Calu3 (cell line): ENCODE measurements around the gene TIRAP. TPM values are rescaled to one million over a fixed set of nuclear protein-coding genes. Genes with fewer than 3 reads are reported as not detected.
A peak's percentile ranks its signal among the peaks of the same experiment; 100 is the strongest.

ENCODE experiments used
- BruUV-seq: library from RNA; stranded (reverse); fragments of 400-500 nt; replicated peaks from 2 replicates; lab custom pipeline; 2021; lab: Mats Ljungman, UMichigan
- CTCF ChIA-PET: fragments of 300-600 bp; sonication (Branson Sonifier 250); formaldehyde crosslinking; loops from one replicate; lab custom pipeline; 2022; ENCODE audit warnings: antibody characterized with exemption; lab: Charles Lee
- DNase-seq: peaks from one replicate; pipeline ENCODE4 v3.0.0; 2022
- H3K27ac Mint-ChIP-seq: one replicate; pipeline ENCODE4 v1.8.0; 2022; ENCODE audit warnings: mixed read lengths; ENCODE audit not compliant: unreplicated experiment
- H3K27me3 Mint-ChIP-seq: one replicate; pipeline ENCODE4 v1.8.0; 2022; ENCODE audit warnings: mixed read lengths; ENCODE audit not compliant: unreplicated experiment
- H3K36me3 Mint-ChIP-seq: one replicate; pipeline ENCODE4 v1.8.0; 2022; ENCODE audit warnings: mild to moderate bottlenecking, moderate library complexity, mixed read lengths; ENCODE audit not compliant: insufficient read depth, unreplicated experiment
- H3K4me1 Mint-ChIP-seq: one replicate; pipeline ENCODE4 v1.8.0; 2022; ENCODE audit warnings: mild to moderate bottlenecking, low read depth, mixed read lengths; ENCODE audit not compliant: unreplicated experiment
- H3K4me3 Mint-ChIP-seq: one replicate; pipeline ENCODE4 v1.8.0; 2022; ENCODE audit warnings: mild to moderate bottlenecking, low read depth, moderate library complexity, mixed read lengths; ENCODE audit not compliant: unreplicated experiment
- H3K9me3 Mint-ChIP-seq: one replicate; pipeline ENCODE4 v1.8.0; 2022; ENCODE audit warnings: low read depth, mixed read lengths; ENCODE audit not compliant: unreplicated experiment
- intact Hi-C: fragments of 100-400 bp; cut with micrococcal nuclease; formaldehyde crosslinking; loops from one replicate; pipeline ENCODE4 v1.10.0; 2022; ENCODE audit not compliant: unreplicated experiment
- total RNA-seq: library from RNA; stranded (reverse); gene quantifications from 2 replicates; pipeline ENCODE4 v1.2.3, GENCODE V29; 2022
- TF ChIP-seq, protein P1 (sequence below): fragments of 200-600 bp; IDR thresholded peaks from one replicate; pipeline ENCODE4 v1.8.0; 2022; ENCODE audit warnings: antibody characterized with exemption; ENCODE audit not compliant: unreplicated experiment

The TIRAP gene
- total RNA-seq, 1 experiment from 2014 or later: 8.1 TPM

- CTCF ChIA-PET: interaction anchor here (0.7 to 1.0 kb wide), 2 partner anchors 9 to 161 kb away, joined by 3 to 4 read pairs; no protein-coding TSS in a partner anchor
- Mint-ChIP-seq H3K27ac (no peak overlapping the region), H3K4me3 (no peak overlapping the region), H3K36me3 (no peaks in the 10 kb centered on the region), H3K4me1 (peaks cover 12% of the 10 kb centered on the region), H3K9me3 (no peaks in the 10 kb centered on the region), H3K27me3 (no peaks in the 10 kb centered on the region)
- no TSS peak for BruUV-seq
- intact Hi-C loops: no loop called here
- TF ChIP-seq, protein P1, sequence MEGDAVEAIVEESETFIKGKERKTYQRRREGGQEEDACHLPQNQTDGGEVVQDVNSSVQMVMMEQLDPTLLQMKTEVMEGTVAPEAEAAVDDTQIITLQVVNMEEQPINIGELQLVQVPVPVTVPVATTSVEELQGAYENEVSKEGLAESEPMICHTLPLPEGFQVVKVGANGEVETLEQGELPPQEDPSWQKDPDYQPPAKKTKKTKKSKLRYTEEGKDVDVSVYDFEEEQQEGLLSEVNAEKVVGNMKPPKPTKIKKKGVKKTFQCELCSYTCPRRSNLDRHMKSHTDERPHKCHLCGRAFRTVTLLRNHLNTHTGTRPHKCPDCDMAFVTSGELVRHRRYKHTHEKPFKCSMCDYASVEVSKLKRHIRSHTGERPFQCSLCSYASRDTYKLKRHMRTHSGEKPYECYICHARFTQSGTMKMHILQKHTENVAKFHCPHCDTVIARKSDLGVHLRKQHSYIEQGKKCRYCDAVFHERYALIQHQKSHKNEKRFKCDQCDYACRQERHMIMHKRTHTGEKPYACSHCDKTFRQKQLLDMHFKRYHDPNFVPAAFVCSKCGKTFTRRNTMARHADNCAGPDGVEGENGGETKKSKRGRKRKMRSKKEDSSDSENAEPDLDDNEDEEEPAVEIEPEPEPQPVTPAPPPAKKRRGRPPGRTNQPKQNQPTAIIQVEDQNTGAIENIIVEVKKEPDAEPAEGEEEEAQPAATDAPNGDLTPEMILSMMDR: no peak
- no peak for DNase-seq
Observed at GRCh38 chr11:126319374-126319740, 36.5 kb downstream of the TIRAP start.

- H3K4me3 Mint-ChIP-seq: no peak overlapping the region
- H3K27me3 Mint-ChIP-seq: no peaks in the 10 kb centered on the region
- CTCF ChIA-PET: no interaction called here
Observed at GRCh38 chr11:126322996-126323395, 40.1 kb downstream of the TIRAP start.

GRCh38 chr11:126327281-126328000, 44.5 kb downstream of the TIRAP start:
- CTCF ChIA-PET: interaction anchor here (0.7 to 1.0 kb wide), 3 partner anchors 17 to 153 kb away, joined by 3 to 4 read pairs (median 4); no protein-coding TSS in a partner anchor
- TF ChIP-seq, protein P1: no peak
- no peaks in the 10 kb centered on the region for H3K9me3 Mint-ChIP-seq
- BruUV-seq: no TSS peak
- H3K36me3 Mint-ChIP-seq: peaks cover 14% of the 10 kb centered on the region
- peak overlapping the region; percentile 86 for H3K4me3 Mint-ChIP-seq
- H3K27me3 Mint-ChIP-seq: no peaks in the 10 kb centered on the region
- peak overlapping the region; percentile 99 for H3K27ac Mint-ChIP-seq
- peaks cover 26% of the 10 kb centered on the region for H3K4me1 Mint-ChIP-seq
- DNase-seq: peak; percentile 72
- intact Hi-C loops: no loop called here

More at GRCh38 chr11:126322996-126323395, 40.1 kb downstream of the TIRAP start:
- peaks cover 11% of the 10 kb centered on the region for H3K36me3 Mint-ChIP-seq
- intact Hi-C loops: no loop called here
- no peaks in the 10 kb centered on the region for H3K9me3 Mint-ChIP-seq
- no peak for DNase-seq
- BruUV-seq: no TSS peak
- H3K4me1 Mint-ChIP-seq: peaks cover 25% of the 10 kb centered on the region
- TF ChIP-seq, protein P1: no peak
- H3K27ac Mint-ChIP-seq: no peak overlapping the region

DNA sequence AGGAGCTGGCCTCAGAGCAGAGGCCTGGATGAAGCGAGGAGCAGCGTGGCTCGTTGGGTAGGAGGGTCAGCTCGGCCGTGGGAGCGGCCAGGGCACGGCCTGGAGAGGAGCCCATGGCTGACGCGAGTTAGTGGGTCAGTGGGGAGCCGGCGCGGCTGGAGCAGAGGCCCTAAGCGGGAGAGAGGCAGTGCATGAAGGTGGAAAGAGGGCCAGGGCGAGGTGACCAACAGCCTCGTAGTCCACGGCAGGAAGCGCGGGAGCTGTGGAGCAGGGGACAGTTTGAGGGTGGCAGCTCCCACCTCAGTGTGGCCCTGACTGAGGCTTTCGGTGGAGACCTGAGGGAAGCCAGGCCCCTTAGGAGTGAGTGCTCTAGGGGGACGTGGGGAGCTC, 45.1 kb downstream of the TIRAP start:
- intact Hi-C loops: no loop called here
- CTCF ChIA-PET: interaction anchor here (0.7 to 1.0 kb wide), 3 partner anchors 18 to 153 kb away, joined by 3 to 4 read pairs (median 4); no protein-coding TSS in a partner anchor
- Mint-ChIP-seq H3K27me3 (no peaks in the 10 kb centered on the region), H3K36me3 (peaks cover 14% of the 10 kb centered on the region), H3K4me3 (peak overlapping the region; percentile 86), H3K27ac (peak overlapping the region; percentile 99), H3K4me1 (peaks cover 26% of the 10 kb centered on the region), H3K9me3 (no peaks in the 10 kb centered on the region)
- BruUV-seq: no TSS peak
- DNase-seq: no peak
- TF ChIP-seq, protein P1: no peak
